CD4-positive, CD25-positive, alpha-beta regulatory T cell (primary cell): Measurements from ENCODE around the gene PRTG. TPM values are rescaled to one million over a fixed set of nuclear protein-coding genes. Genes with fewer than 3 reads are reported as not detected.
A peak's percentile ranks its signal among the peaks of the same experiment; 100 is the strongest.

ENCODE experiments used
- ATAC-seq, 2 donors: fragments of 150-1000 bp; cut with Tn5 transposase; one replicate each; pipeline ENCODE4 v1.10.0; 2021; ENCODE audit warnings: low read depth in 2 of 2, moderate number of reproducible peaks in 2 of 2, moderate library complexity in 1 of 2
- DNase-seq, 3 donors: peaks; one replicate each; pipeline versions ENCODE4 v3.0.0 to v3.0.0-alpha.2; 2012 to 2022; ENCODE audit warnings: mixed read lengths in 1 of 3
- H3K27ac ChIP-seq: one replicate; pipeline ENCODE4 v1.7.0; 2013; ENCODE audit warnings: mild to moderate bottlenecking, low read length; ENCODE audit not compliant: insufficient read depth, poor library complexity, severe bottlenecking
- H3K27me3 ChIP-seq: one replicate; pipeline ENCODE4 v1.7.0; 2013; ENCODE audit warnings: low read length; ENCODE audit not compliant: control insufficient read depth, insufficient read depth
- H3K36me3 ChIP-seq: one replicate; pipeline ENCODE4 v1.7.0; 2013; ENCODE audit warnings: mild to moderate bottlenecking, low read length, moderate library complexity; ENCODE audit not compliant: control insufficient read depth, insufficient read depth
- H3K4me1 ChIP-seq: 2 replicates; pipeline ENCODE4 v1.7.0; 2013; ENCODE audit warnings: mild to moderate bottlenecking, low read length; ENCODE audit not compliant: insufficient read depth, control insufficient read depth, poor library complexity, severe bottlenecking
- H3K4me3 ChIP-seq: one replicate; pipeline ENCODE4 v1.7.0; 2013; ENCODE audit warnings: low read depth, mild to moderate bottlenecking, low read length, moderate library complexity
- H3K9me3 ChIP-seq, 2 experiments: 1 replicate in 1 of 2; 2 replicates in 1 of 2; pipeline ENCODE4 v1.7.0; 2013; ENCODE audit warnings: low read length in 2 of 2, mild to moderate bottlenecking in 1 of 2, moderate library complexity in 1 of 2; ENCODE audit not compliant: control insufficient read depth in 2 of 2
- H3K27ac Mint-ChIP-seq, 3 donors: one replicate each; pipeline ENCODE4 v1.8.0; 2020 to 2022; ENCODE audit warnings: mild to moderate bottlenecking in 3 of 3, mixed read lengths in 3 of 3, moderate library complexity in 2 of 3
- H3K27me3 Mint-ChIP-seq: one replicate; pipeline ENCODE4 v1.8.0; 2022; ENCODE audit warnings: mild to moderate bottlenecking, mixed read lengths
- H3K36me3 Mint-ChIP-seq: one replicate; pipeline ENCODE4 v1.8.0; 2020; ENCODE audit warnings: mixed read lengths
- H3K4me1 Mint-ChIP-seq, 4 donors: one replicate each; pipeline ENCODE4 v1.8.0; 2020 to 2022; ENCODE audit warnings: mixed read lengths in 4 of 4, mild to moderate bottlenecking in 1 of 4
- H3K4me3 Mint-ChIP-seq, 4 donors: one replicate each; pipeline ENCODE4 v1.8.0; 2020 to 2022; ENCODE audit warnings: mild to moderate bottlenecking in 4 of 4, mixed read lengths in 4 of 4, moderate library complexity in 3 of 4
- H3K9me3 Mint-ChIP-seq, 7 donors: one replicate each; pipeline ENCODE4 v1.8.0; 2020 to 2022; ENCODE audit warnings: mixed read lengths in 7 of 7, mild to moderate bottlenecking in 3 of 7, moderate library complexity in 2 of 7
- polyA plus RNA-seq, 4 donors: library from polyadenylated mRNA; unstranded; fragments of 300-500 nt; fragmentation: Illumina TruSeq; gene quantifications; one replicate each; pipeline ENCODE4 v1.2.3, GENCODE V29; 2021
- total RNA-seq: library from RNA; stranded (reverse); gene quantifications from one replicate; pipeline ENCODE4 v1.2.3, GENCODE V29; 2022

PRTG gene
- total and polyA plus RNA-seq, 5 donors from 2014 or later, result not detected

- H3K4me1 Mint-ChIP-seq, result peaks cover 0 to 2% (median 0%) of the 10 kb centered on the region in 4 donors
These were observed 93.9 kb downstream of the PRTG start for GRCh38 chr15:55649058-55649423.

GRCh38 chr15:55638764-55639163 lies 104.2 kb downstream of the PRTG start:
- H3K36me3 ChIP-seq, result no peaks in the 10 kb centered on the region
- no peak overlapping the region for H3K4me3 Mint-ChIP-seq
- DNase-seq (no peak), ATAC-seq (no peak)
- H3K27ac ChIP-seq, result no peak overlapping the region
- no peak overlapping the region for H3K27ac Mint-ChIP-seq
- peaks cover 5% of the 10 kb centered on the region for H3K27me3 Mint-ChIP-seq
- H3K27me3 ChIP-seq, result peaks cover 2% of the 10 kb centered on the region
- H3K9me3 ChIP-seq, result no peaks in the 10 kb centered on the region
- no peaks in the 10 kb centered on the region for H3K36me3 Mint-ChIP-seq
- no peaks in the 10 kb centered on the region for H3K4me1 ChIP-seq
- H3K4me1 Mint-ChIP-seq, result peaks cover 0 to 4% (median under 1%) of the 10 kb centered on the region in 4 donors
- H3K9me3 Mint-ChIP-seq, result no peaks in the 10 kb centered on the region
- no peak overlapping the region for H3K4me3 ChIP-seq

More at GRCh38 chr15:55649058-55649423, 93.9 kb downstream of the PRTG start:
- H3K4me3 ChIP-seq, result no peak overlapping the region
- Mint-ChIP-seq H3K27me3 (no peaks in the 10 kb centered on the region), H3K36me3 (no peaks in the 10 kb centered on the region), H3K4me3 (no peak overlapping the region), H3K27ac (no peak overlapping the region), H3K9me3 (no peaks in the 10 kb centered on the region)
- ATAC-seq (no peak), DNase-seq (no peak)
- no peaks in the 10 kb centered on the region for H3K9me3 ChIP-seq
- H3K36me3 ChIP-seq, result no peaks in the 10 kb centered on the region
- H3K27ac ChIP-seq, result no peak overlapping the region
- no peaks in the 10 kb centered on the region for H3K27me3 ChIP-seq
- H3K4me1 ChIP-seq, result no peaks in the 10 kb centered on the region

GRCh38 chr15:55637086-55637485 lies 105.9 kb downstream of the PRTG start:
- ATAC-seq (no peak), DNase-seq (no peak)
- no peaks in the 10 kb centered on the region for H3K36me3 ChIP-seq
- peaks cover 0 to 2% (median 0%) of the 10 kb centered on the region in 7 donors for H3K9me3 Mint-ChIP-seq
- no peaks in the 10 kb centered on the region for H3K9me3 ChIP-seq
- peaks cover 6% of the 10 kb centered on the region for H3K27me3 ChIP-seq
- H3K4me3 Mint-ChIP-seq, result no peak overlapping the region
- no peak overlapping the region for H3K27ac ChIP-seq
- H3K27ac Mint-ChIP-seq, result no peak overlapping the region
- no peaks in the 10 kb centered on the region for H3K36me3 Mint-ChIP-seq
- H3K4me3 ChIP-seq, result no peak overlapping the region
- H3K4me1 Mint-ChIP-seq, result peaks cover 0 to 4% (median under 1%) of the 10 kb centered on the region in 4 donors
- peaks cover 11% of the 10 kb centered on the region for H3K27me3 Mint-ChIP-seq
- H3K4me1 ChIP-seq, result no peaks in the 10 kb centered on the region

GRCh38 chr15:55633731-55634130 lies 109.2 kb downstream of the PRTG start:
- H3K27me3 ChIP-seq, result peaks cover 7% of the 10 kb centered on the region
- no peaks in the 10 kb centered on the region for H3K36me3 Mint-ChIP-seq
- no peak overlapping the region for H3K27ac Mint-ChIP-seq
- no peaks in the 10 kb centered on the region for H3K9me3 ChIP-seq
- ATAC-seq (no peak), DNase-seq (no peak)
- H3K4me1 Mint-ChIP-seq, result no peaks in the 10 kb centered on the region
- H3K4me3 Mint-ChIP-seq, result no peak overlapping the region
- peaks cover 0 to 2% (median 0%) of the 10 kb centered on the region in 7 donors for H3K9me3 Mint-ChIP-seq
- no peak overlapping the region for H3K4me3 ChIP-seq
- peaks cover 8% of the 10 kb centered on the region for H3K27me3 Mint-ChIP-seq
- H3K36me3 ChIP-seq, result no peaks in the 10 kb centered on the region
- no peaks in the 10 kb centered on the region for H3K4me1 ChIP-seq
- no peak overlapping the region for H3K27ac ChIP-seq

GRCh38 chr15:55632434-55632833 lies 110.5 kb downstream of the PRTG start:
- no peak overlapping the region for H3K27ac ChIP-seq
- Mint-ChIP-seq H3K27me3 (peaks cover 8% of the 10 kb centered on the region), H3K27ac (no peak overlapping the region), H3K4me3 (no peak overlapping the region), H3K4me1 (no peaks in the 10 kb centered on the region), H3K36me3 (no peaks in the 10 kb centered on the region), H3K9me3 (peaks cover 0 to 2% (median 0%) of the 10 kb centered on the region in 7 donors)
- no peaks in the 10 kb centered on the region for H3K4me1 ChIP-seq
- ATAC-seq (no peak), DNase-seq (no peak)
- H3K27me3 ChIP-seq, result peaks cover 7% of the 10 kb centered on the region
- no peaks in the 10 kb centered on the region for H3K36me3 ChIP-seq
- no peaks in the 10 kb centered on the region for H3K9me3 ChIP-seq
- H3K4me3 ChIP-seq, result no peak overlapping the region

- Histone ChIP-seq H3K27ac (no peak overlapping the region), H3K9me3 (no peaks in the 10 kb centered on the region), H3K4me3 (no peak overlapping the region), H3K4me1 (no peaks in the 10 kb centered on the region), H3K27me3 (peaks cover 7% of the 10 kb centered on the region), H3K36me3 (no peaks in the 10 kb centered on the region)
- Mint-ChIP-seq H3K27ac (no peak overlapping the region), H3K36me3 (no peaks in the 10 kb centered on the region), H3K27me3 (peaks cover 8% of the 10 kb centered on the region), H3K4me1 (no peaks in the 10 kb centered on the region), H3K4me3 (no peak overlapping the region), H3K9me3 (peaks cover 0 to 2% (median 0%) of the 10 kb centered on the region in 7 donors)
- no peak for ATAC-seq
- DNase-seq, result no peak
These were observed 112.1 kb downstream of the PRTG start for GRCh38 chr15:55630858-55631257.

GRCh38 chr15:55628369-55628730 lies 114.6 kb downstream of the PRTG start:
- H3K4me1 ChIP-seq, result no peaks in the 10 kb centered on the region
- no peaks in the 10 kb centered on the region for H3K36me3 ChIP-seq
- H3K9me3 ChIP-seq, result no peaks in the 10 kb centered on the region
- H3K27ac ChIP-seq, result no peak overlapping the region
- Mint-ChIP-seq H3K4me1 (no peaks in the 10 kb centered on the region), H3K36me3 (no peaks in the 10 kb centered on the region), H3K27me3 (peaks cover 8% of the 10 kb centered on the region), H3K27ac (no peak overlapping the region), H3K4me3 (no peak overlapping the region), H3K9me3 (peaks cover 0 to 2% (median 0%) of the 10 kb centered on the region in 7 donors)
- H3K27me3 ChIP-seq, result peaks cover 7% of the 10 kb centered on the region
- H3K4me3 ChIP-seq, result no peak overlapping the region
- ATAC-seq (no peak), DNase-seq (no peak)

GRCh38 chr15:55627730-55628368 lies 115.1 kb downstream of the PRTG start:
- Histone ChIP-seq H3K4me1 (no peaks in the 10 kb centered on the region), H3K4me3 (no peak overlapping the region), H3K36me3 (no peaks in the 10 kb centered on the region), H3K27ac (no peak overlapping the region), H3K9me3 (no peaks in the 10 kb centered on the region), H3K27me3 (peaks cover 7% of the 10 kb centered on the region)
- H3K27me3 Mint-ChIP-seq, result peaks cover 8% of the 10 kb centered on the region
- ATAC-seq, result no peak
- no peak overlapping the region for H3K4me3 Mint-ChIP-seq
- peaks cover 0 to 2% (median 0%) of the 10 kb centered on the region in 7 donors for H3K9me3 Mint-ChIP-seq
- no peaks in the 10 kb centered on the region for H3K4me1 Mint-ChIP-seq
- no peak for DNase-seq
- peak overlapping the region in 1 of 3 donors; percentile 32 for H3K27ac Mint-ChIP-seq
- no peaks in the 10 kb centered on the region for H3K36me3 Mint-ChIP-seq
